BE2C (cell line): ENCODE measurements around the gene C17orf113.

Source experiments
- DNase-seq: peaks from one replicate; pipeline ENCODE4 v3.0.0-alpha.2; 2020
- H3K27me3 ChIP-seq: fragments of 250-450 bp; sonication (Bioruptor Pico); 2 replicates; pipeline ENCODE4 v1.5.1; 2020; ENCODE audit warnings: mild to moderate bottlenecking
- H3K36me3 ChIP-seq: fragments of 250-450 bp; sonication (Bioruptor Pico); 2 replicates; pipeline ENCODE4 v1.5.1; 2020; ENCODE audit warnings: mild to moderate bottlenecking
- H3K4me1 ChIP-seq: fragments of 250-450 bp; sonication (Bioruptor Pico); 2 replicates; pipeline ENCODE4 v1.5.1; 2020
- H3K4me3 ChIP-seq: 2 replicates; pipeline ENCODE4 v1.5.1; 2011; ENCODE audit warnings: low read depth, low read length
- H3K9me3 ChIP-seq: fragments of 250-450 bp; sonication (Bioruptor Pico); 2 replicates; pipeline ENCODE4 v1.5.1; 2020
- TF ChIP-seq, protein P1 (sequence below): IDR thresholded peaks from 2 replicates; pipeline ENCODE4 v1.5.1; 2012; ENCODE audit warnings: mild to moderate bottlenecking, low read depth, low read length

The C17orf113 gene

DNA sequence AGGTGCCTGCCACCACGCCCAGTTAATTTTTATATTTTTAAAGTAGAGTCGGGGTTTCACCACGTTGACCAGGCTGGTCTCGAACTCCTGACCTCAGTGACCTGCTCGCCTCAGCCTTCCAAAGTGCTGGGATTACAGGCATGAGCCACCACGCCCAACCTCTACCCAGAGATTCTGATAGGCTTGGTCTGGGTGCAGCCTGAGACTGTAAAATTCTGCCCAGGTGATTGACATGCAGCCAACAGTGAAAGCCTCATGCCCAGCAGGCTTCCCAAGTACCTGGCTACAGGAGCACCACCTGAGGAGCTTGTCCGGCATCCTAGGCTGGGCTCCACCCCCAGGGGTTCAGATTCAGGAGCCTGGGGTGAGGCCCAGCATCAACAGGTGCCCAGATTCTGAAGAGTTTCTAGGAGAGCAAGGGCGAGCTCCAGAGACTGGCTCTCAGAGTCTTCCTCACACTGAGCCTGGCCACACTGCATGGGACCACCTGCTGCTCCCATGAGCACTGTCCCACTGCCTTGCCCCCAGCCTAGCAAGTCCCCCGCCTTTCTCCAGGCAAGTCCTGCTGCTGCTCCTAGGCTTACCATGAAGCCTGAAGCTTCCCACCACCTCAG, 31.2 kb upstream of the C17orf113 start:
- Histone ChIP-seq H3K36me3 (no peaks in the 10 kb centered on the region), H3K4me1 (peaks cover 5% of the 10 kb centered on the region), H3K4me3 (no peak overlapping the region), H3K27me3 (no peaks in the 10 kb centered on the region), H3K9me3 (no peaks in the 10 kb centered on the region)
- TF ChIP-seq, protein P1, sequence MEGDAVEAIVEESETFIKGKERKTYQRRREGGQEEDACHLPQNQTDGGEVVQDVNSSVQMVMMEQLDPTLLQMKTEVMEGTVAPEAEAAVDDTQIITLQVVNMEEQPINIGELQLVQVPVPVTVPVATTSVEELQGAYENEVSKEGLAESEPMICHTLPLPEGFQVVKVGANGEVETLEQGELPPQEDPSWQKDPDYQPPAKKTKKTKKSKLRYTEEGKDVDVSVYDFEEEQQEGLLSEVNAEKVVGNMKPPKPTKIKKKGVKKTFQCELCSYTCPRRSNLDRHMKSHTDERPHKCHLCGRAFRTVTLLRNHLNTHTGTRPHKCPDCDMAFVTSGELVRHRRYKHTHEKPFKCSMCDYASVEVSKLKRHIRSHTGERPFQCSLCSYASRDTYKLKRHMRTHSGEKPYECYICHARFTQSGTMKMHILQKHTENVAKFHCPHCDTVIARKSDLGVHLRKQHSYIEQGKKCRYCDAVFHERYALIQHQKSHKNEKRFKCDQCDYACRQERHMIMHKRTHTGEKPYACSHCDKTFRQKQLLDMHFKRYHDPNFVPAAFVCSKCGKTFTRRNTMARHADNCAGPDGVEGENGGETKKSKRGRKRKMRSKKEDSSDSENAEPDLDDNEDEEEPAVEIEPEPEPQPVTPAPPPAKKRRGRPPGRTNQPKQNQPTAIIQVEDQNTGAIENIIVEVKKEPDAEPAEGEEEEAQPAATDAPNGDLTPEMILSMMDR, result no peak
- DNase-seq, result no peak

DNA sequence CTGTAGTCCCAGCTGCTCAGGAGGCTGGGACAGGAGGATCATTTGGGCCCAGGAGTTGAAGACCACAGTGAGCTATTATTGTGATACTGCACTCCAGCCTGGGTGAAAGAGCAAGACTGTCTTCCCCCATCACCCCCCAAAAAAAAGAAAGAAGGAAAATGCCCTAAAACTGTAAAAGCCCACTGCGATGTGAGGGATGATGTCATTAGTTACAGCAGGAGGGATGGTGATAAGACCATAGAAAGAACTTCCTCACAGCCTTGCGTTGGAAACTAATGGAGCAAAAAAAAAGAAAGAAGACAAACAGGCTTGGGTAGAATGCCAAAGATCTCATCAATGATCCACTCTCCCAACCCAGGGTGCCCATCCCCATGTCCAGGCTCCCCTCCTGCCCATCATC, 29.1 kb upstream of the C17orf113 start:
- H3K27me3 ChIP-seq, result no peaks in the 10 kb centered on the region
- H3K4me1 ChIP-seq, result peaks cover 5% of the 10 kb centered on the region
- H3K9me3 ChIP-seq, result no peaks in the 10 kb centered on the region
- TF ChIP-seq, protein P1, result no peak
- H3K4me3 ChIP-seq, result no peak overlapping the region
- no peaks in the 10 kb centered on the region for H3K36me3 ChIP-seq
- no peak for DNase-seq

DNA sequence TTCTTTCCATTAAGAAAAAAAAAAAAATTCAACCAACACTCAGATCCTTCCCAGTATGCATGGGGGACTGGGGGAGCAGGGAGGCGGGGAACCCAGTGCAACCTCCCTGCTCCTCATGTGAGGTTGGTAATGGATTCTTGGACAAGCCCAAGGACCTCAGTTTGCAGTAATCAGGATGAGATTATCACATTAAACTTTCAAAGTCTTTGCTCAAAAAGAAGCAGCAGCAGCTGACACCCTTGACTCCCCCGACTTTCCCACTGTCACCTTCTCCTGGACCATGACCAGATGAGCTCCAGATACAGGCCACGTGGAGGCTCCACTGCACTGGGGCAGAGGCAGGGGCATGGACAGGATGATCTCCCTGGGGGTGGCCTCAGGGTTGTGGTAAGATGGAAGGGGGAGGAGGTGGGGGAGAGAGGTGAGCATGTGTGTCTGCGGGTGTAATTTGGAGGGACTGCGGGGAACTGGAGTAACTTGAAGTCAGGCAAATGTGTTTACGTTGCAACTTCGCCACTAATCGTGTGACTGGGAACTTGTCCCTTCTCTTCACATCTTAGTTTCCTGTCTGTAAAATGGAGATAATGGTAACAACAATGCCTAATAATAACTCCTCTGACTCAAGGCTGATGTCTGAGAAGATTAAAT, 28.1 kb upstream of the C17orf113 start:
- TF ChIP-seq, protein P1, result no peak
- Histone ChIP-seq H3K9me3 (no peaks in the 10 kb centered on the region), H3K36me3 (no peaks in the 10 kb centered on the region), H3K27me3 (no peaks in the 10 kb centered on the region), H3K4me1 (peaks cover 5% of the 10 kb centered on the region), H3K4me3 (no peak overlapping the region)
- DNase-seq, result no peak

DNA sequence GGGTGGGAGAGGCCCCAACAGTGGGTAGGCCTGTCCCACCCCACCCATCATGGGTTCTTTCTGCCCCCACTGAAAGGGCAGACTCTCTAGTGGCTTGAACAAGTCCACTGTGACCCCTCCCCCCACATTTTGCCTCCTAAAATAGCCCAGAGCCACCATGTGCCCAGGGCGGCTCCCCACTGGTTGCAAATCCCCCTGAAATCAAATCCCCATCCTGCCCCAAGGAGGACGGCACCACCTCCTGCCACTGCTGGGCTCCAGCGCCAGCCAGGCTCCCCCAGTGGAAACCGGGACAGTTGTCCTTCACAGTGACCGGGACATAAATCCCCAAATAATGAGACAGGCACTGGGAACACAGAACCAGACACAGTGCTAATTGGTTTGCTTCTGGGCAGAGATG, 27.4 kb upstream of the C17orf113 start:
- H3K4me1 ChIP-seq, result peaks cover 5% of the 10 kb centered on the region
- H3K27me3 ChIP-seq, result no peaks in the 10 kb centered on the region; the same call in 1 of the 2 replicates
- H3K4me3 ChIP-seq, result no peak overlapping the region
- no peaks in the 10 kb centered on the region for H3K9me3 ChIP-seq
- TF ChIP-seq, protein P1, result no peak
- no peak for DNase-seq
- H3K36me3 ChIP-seq, result no peaks in the 10 kb centered on the region

DNA sequence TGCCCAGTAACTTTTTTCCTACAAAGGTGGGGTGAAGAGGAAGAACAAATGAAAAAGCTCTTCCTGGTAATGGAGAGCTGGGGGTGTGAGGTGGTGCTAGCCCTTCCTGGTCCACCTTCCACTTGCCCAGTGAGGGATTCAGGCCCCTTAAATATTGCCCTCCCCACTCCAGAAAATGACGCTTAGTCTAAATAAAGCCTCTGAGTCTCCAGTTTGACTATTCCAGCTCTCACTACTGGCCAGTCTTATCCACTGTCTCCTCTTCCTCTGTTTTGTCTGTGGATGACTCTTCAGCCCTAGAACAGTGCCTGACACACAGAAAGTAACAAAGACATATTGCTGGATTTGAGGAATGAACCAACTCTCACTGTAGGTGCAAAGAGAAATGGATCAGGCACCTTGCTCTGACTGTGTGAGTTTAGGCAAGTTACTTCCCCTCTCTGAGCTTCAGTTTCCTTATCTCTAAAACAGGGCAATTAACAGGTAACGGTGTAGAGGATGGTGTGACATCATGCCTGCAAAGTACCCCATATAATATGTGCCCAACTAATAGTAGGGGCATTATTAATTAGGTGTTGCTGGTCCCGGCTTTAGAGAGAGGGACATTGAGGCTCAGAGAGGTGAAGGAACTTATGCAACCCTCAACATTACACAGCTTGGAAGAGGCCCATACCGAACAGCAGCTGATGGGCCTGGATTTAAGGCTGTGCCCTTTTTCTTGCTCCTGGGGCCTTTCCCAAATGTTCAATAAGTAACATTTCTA, 26.6 kb upstream of the C17orf113 start:
- TF ChIP-seq, protein P1, result no peak
- H3K4me1 ChIP-seq, result peaks cover 5% of the 10 kb centered on the region
- DNase-seq, result no peak
- H3K27me3 ChIP-seq, result peaks cover 5% of the 10 kb centered on the region; the same call in 1 of the 2 replicates
- no peaks in the 10 kb centered on the region for H3K36me3 ChIP-seq
- H3K4me3 ChIP-seq, result no peak overlapping the region
- H3K9me3 ChIP-seq, result no peaks in the 10 kb centered on the region
